Medulla oblongata (tissue), 1 donor: ENCODE results near the gene CD99L2.

Experiments used
- DNase-seq: peaks from one replicate; pipeline ENCODE4 v3.0.0-alpha.2; 2015; ENCODE audit errors: extremely low spot score

Gene CD99L2, protein sequence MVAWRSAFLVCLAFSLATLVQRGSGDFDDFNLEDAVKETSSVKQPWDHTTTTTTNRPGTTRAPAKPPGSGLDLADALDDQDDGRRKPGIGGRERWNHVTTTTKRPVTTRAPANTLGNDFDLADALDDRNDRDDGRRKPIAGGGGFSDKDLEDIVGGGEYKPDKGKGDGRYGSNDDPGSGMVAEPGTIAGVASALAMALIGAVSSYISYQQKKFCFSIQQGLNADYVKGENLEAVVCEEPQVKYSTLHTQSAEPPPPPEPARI

DNA sequence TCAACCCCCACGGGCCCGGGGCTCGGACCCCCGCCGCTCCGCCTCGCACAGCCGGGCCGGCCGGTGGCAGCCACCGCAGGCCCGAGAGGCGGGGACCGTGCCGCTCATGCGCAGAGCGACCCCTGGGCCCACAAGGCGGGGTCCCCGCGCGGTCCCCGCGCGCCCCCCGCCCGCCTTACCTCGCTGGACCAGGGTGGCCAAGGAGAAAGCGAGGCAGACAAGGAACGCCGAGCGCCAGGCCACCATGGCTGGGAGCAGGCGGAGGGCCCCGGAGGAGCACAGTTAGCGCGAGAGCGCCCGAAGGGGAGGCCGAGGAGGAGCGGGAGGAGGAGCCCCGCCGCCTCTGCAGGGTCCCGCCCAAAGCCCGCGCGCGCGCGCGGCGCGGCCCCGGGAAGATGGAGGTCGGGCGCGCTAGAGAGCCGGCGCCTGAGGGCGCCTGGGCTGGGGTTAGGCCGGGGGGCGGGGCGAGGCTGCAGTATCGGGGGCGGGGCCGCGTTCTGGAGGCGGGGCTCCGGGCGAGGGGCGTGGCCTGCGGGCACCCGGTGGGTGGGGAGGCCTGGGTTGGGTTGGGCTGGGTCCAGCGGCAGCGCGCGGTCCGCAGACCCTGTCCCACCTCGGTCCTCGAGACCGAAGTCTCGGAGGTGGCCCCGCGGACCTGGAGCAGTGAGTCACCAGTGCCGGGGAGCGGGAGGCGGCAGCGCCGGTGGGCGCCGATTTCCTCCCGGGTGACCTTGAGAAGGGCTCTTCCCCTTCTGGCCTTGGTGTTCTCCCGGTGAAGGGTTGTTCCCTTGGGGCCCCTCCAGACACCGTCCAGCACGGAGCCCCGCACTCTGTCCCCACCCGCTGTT, at the start of gene CD99L2:
Gene CD99L2 (minus strand): TSS at position 326 of the 848 bp plus-strand sequence. CDS start 80 bp downstream, at position 246.
- peak; percentile 86 for DNase-seq

GRCh38 chrX:150944233-150944632, 45.8 kb upstream of the CD99L2 start:
- DNase-seq, result no peak

DNA sequence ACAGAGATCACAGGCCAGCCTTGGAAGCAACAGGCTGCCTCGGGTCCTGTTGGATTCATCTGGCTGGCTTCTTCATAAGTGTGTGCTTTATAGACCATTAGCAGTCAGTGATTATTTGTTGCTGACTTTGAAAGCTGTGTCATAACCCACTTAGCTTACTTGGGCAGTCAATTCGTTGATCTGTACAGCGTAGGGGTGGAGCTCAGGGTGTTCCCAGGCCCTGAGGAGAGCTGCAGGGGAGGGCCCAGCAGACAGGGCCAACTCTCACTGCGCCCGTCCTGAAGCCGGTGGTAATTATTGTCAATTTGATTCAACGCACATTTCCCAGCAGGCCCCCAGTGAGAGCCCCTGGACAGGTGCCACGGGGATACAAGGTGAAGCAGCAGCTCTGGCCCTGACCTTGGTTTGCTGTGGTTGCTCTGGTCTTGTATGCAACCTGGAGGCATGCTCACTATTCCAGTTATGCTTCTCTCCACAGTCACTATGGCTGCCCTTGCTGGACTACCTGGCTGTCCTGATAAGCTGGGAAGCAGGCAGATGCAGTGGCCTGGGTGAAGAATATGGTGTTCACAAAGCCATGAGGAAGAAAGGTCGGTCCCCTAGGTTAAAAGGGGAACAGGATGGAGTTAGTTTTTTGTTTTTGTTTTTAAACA, 44.6 kb upstream of the CD99L2 start:
- no peak for DNase-seq

- DNase-seq, result no peak
Measured at GRCh38 chrX:150941580-150941979, 43.1 kb upstream of the CD99L2 start.

DNA sequence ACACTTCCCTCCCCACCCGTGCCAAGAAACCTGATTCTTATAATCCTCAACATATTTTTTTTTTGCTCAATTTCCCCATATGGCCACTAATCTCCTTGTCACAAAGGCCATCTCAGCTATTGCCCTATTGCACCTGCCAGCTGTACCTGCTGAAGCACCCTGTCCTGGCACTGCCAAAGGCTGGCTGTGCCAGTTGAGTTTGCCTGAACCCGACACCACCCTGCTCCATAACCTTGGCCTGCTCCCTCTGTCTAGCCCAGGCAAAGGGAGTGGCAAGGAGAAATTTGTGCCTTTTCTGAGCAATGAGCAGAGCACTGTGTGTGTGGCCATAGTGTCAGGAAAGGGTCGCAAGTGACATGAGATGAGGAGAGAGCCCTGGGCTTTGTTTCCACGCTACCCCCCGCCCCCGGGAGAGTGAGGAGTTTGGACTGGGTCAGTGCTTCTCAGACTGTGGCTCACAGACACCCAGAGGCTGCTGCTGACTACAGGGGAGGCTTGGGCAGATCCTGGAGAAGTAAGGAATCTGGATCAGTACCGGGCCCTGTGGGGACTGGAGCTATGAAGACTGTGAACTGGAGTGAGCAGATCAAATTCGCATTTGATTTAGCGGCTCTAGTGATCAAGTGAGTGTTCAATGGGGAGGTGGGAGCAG, 42.5 kb upstream of the CD99L2 start:
- DNase-seq, result no peak

GRCh38 chrX:150936556-150936955, 38.1 kb upstream of the CD99L2 start:
- no peak for DNase-seq

- no peak for DNase-seq
Measured at GRCh38 chrX:150935467-150935866, 37.0 kb upstream of the CD99L2 start.

- DNase-seq, result no peak
Measured at GRCh38 chrX:150934453-150934852, 36.0 kb upstream of the CD99L2 start.

- DNase-seq, result no peak
Measured at GRCh38 chrX:150933945-150934350, 35.5 kb upstream of the CD99L2 start.

DNA sequence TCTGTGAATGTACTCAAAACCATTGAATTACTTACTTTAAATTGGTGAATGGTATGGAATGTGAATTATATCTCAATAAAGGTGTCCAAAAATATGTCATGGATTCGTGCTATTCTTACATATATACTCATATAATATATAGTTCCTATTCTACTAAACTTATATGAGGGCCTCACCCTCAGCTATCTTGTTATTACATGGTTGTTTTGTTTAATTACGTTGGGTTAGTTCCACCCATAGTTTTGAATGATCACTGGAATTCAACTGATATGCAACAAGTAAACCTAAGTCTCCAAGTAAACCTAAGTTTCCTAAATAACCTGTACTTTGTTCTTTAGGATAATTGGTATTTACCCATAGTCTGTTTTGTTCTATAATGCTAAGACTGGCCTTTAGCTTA, 30.6 kb upstream of the CD99L2 start:
- DNase-seq, result no peak

GRCh38 chrX:150926791-150927190, 28.3 kb upstream of the CD99L2 start:
- no peak for DNase-seq

DNA sequence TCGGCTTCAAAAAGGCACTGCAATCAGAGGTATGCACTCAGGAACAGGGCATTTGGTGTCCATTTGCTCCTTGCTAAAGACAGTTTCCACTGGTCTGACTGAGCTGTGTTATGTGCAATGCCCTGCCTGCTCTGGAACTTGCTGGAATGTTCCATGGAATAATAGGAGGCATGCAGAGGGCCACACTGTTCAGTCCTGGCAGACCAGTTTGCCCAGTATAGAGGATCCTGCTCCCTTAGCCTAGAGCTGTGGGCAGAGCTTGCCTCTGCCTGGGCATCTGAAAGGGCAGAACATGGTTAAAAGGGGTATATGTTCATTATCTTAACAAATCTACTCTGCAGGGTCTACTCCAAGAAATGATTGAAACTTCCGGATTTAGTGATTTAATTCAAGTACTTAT, 27.8 kb upstream of the CD99L2 start:
- no peak for DNase-seq

DNA sequence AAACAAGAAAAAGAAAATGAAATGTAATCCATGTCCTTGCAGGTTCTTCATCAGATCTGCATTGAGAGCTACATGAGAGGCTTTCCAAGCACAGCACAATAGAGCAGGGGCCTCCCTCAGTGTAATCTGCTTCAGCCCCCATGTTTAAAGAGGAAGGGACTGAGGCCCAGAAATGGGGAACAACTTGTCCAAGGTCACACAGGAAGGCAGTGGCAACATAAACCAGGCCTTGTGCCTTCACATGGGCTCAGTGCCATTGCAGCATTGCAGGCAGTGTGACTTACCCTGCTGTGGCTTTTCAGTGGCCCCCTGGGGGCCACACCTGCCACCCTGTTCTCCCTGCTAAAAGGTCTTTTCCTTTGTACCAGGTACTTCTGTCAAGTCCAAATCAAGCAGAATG, 20.9 kb upstream of the CD99L2 start:
- DNase-seq, result no peak

DNA sequence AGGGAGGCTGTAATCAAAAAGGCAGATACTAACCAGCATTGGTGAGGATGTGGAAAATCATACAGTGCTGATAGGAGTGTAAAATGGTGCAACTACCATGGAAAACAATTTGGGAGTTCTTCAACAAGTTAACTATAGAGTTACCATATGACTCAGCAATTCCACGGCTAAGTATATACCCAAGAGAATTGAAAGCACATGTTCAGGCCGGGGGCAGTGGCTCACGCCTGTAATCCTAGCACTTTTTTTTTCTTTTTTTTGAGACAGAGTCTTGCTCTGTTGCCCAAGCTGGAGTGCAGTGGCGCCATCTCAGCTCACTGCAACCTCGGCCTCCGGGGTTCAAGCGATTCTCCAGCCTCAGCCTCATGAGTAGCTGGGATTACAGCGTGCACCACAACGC, 15.0 kb upstream of the CD99L2 start:
- no peak for DNase-seq

GRCh38 chrX:150907474-150907873, 9.0 kb upstream of the CD99L2 start:
- no peak for DNase-seq

DNA sequence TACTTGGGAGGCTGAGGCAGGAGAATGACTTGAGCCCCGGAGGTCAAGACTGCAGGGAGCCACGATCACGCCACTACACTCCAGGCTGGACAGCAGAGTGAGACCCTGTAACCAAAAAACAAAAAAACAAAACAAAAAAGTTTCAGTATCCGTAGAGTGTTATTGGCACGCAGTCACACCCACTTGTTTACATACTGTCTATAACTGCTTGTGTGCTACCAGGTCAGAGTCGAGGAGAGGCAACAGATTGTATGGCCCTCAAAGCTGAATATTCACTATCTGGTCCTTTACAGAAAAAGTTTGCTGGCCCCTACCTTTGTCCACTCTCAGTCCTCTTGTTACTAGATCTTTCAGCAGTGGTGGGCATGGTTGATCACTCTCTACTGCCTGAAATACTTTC, 8.2 kb upstream of the CD99L2 start:
- DNase-seq, result no peak

GRCh38 chrX:150905293-150905692, 6.8 kb upstream of the CD99L2 start:
- DNase-seq, result no peak

DNA sequence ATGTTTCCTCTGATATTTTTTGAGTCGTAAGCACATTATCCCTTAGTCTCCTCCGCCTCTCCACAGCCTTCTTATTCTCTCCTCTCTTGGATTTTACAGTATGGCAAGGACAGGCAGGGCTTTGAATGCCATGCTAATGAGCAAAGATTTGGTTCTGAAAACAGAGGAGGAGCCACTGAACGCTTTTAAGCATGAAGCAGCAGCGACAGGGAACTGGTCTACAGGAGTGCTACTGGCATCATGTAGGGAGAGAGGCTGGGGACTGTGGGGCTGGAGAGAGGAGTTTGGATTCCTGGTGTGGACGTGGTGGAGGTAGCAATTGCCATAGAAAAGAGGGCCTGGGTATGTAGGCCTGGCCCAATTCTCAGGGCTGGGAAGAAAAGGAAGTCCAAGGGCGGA, 4.6 kb upstream of the CD99L2 start:
- no peak for DNase-seq

DNA sequence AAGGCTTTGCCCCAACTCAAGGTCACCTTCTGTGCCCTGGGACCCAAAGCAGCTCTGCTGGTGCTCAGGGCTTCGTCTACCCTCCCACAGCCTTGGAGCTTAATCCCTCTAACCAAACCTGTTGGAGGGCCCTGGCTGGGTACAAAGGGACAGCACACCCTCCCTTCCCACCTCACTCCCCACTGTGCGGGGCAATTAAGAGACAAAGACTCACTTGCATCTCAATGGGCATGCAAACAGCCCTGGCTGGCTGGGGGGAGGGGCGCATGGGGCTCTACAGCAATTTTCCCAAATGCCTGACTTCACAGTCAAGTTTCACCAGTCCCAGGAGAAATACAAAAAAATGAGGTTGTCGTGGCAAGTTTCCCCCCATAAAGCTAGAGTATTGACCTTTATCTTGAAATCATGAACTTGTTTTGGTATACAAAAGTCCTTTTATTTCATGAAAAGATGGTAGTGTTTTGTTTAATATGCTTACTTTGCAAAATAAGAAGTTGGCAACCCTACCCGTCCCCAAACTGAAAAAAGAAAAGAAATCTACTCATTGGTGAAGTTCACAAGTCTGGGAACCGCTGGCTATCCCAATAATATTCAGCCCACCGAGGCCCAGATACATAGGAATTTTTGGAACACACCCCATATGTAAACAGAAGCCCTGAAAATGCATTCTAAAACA, 4.1 kb upstream of the CD99L2 start:
- no peak for DNase-seq

- DNase-seq, result peak; percentile 40
Measured at GRCh38 chrX:150899191-150899757, 806 bp upstream of the CD99L2 start.
